HEK293T (cell line): Measurements from ENCODE around the gene TDRKH.

Experiments
- BHLHE40 ChIP-seq: fragments of 450-650 bp; IDR thresholded peaks from 2 replicates; pipeline ENCODE4 v1.6.1; 2016; ENCODE audit warnings: mild to moderate bottlenecking, moderate library complexity, borderline replicate concordance
- CTBP1 ChIP-seq: fragments of 450-650 bp; IDR thresholded peaks from 2 replicates; pipeline ENCODE4 v1.6.1; 2016; ENCODE audit warnings: borderline replicate concordance
- ELF4 ChIP-seq: fragments of 450-650 bp; IDR thresholded peaks from 2 replicates; pipeline ENCODE4 v1.6.1; 2017; ENCODE audit warnings: antibody characterized with exemption
- FOXK2 ChIP-seq: fragments of 450-650 bp; IDR thresholded peaks from 2 replicates; pipeline ENCODE4 v1.6.1; 2016; ENCODE audit warnings: mild to moderate bottlenecking
- FOXM1 ChIP-seq: fragments of 450-650 bp; IDR thresholded peaks from 2 replicates; pipeline ENCODE4 v1.6.1; 2017; ENCODE audit warnings: mild to moderate bottlenecking, borderline replicate concordance
- HDGF ChIP-seq: fragments of 450-650 bp; IDR thresholded peaks from 2 replicates; pipeline ENCODE4 v1.6.1; 2017; ENCODE audit warnings: antibody characterized with exemption, borderline replicate concordance
- PKNOX1 ChIP-seq: fragments of 450-650 bp; IDR thresholded peaks from 2 replicates; pipeline ENCODE4 v1.6.1; 2016
- SP1 ChIP-seq: fragments of 450-650 bp; IDR thresholded peaks from 2 replicates; pipeline ENCODE4 v1.6.1; 2017

- TF ChIP-seq BHLHE40 (no peak), HDGF (no peak), PKNOX1 (no peak), ELF4 (no peak), FOXK2 (no peak), FOXM1 (no peak), CTBP1 (no peak), SP1 (no peak)
Observed at GRCh38 chr1:151811181-151811580, 20.9 kb upstream of the TDRKH start.
